Camera-type eye (tissue), 1 donor: ENCODE results near the gene GRAPL. TPM values are rescaled to one million over a fixed set of nuclear protein-coding genes. Genes with fewer than 3 reads are reported as not detected.

ENCODE experiments used
- total RNA-seq: library from RNA; depleted of rRNA; stranded (reverse); fragments of >200 nt; gene quantifications from one replicate; pipeline ENCODE4 v1.2.3, GENCODE V29; 2014

GRAPL gene
- 2.6 TPM for total RNA-seq

DNA sequence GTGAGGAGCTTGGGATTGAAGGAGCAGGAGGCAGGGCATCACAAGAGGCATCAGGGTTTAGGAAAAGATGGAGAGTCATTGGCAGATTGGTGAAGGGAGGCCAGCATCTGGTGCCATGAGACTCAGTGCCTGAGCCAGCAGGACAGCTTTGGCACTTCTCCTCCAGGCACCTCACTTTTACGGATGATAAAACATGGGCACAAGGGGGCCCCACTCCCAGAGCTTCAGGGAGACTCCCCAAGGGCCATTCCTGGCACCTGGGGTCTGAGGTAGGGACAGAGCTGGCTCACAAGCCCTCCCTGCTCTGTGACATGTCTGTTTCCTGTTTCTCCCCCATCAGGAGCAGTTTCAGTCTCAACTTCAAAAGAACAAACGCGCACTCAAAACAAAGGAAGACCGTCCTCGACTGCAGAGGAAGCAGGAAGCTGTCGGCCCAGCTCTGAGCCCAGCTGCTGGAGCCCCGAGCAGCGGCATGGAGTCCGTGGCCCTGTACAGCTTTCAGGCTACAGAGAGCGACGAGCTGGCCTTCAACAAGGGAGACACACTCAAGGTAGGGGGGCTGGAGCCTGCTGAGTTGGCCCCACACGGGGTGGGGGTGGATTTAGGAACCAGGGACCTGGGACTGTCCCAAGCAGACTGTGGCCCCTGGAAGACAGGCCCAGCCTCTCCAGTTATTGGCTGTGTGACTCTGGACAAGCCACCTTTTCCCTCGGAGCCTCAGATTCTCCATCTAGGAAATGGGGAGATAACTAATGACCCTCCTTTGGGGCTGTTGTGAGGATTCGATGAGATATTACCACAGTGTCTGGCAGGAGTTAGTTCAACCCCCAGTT is at the start of gene GRAPL:
Gene GRAPL (plus strand): TSS at position 442 of the 833 bp plus-strand sequence. CDS start 31 bp downstream, at position 473.

Other genes starting within 250 kb of the GRAPL start
- gene SLC5A10, start 175.4 kb upstream of the GRAPL start, total RNA-seq, result 0.11 TPM
- gene FAM83G, start 122.8 kb upstream of the GRAPL start, total RNA-seq, result 3.2 TPM
- gene GRAP, start 80.6 kb upstream of the GRAPL start, total RNA-seq, result 2.5 TPM
- gene EPN2, start 109.8 kb downstream of the GRAPL start, total RNA-seq, result 58.2 TPM
- gene B9D1, start 235.1 kb downstream of the GRAPL start, total RNA-seq, result 28.5 TPM